ENCODE results near the gene PSMD6.

Gene PSMD6

DNA sequence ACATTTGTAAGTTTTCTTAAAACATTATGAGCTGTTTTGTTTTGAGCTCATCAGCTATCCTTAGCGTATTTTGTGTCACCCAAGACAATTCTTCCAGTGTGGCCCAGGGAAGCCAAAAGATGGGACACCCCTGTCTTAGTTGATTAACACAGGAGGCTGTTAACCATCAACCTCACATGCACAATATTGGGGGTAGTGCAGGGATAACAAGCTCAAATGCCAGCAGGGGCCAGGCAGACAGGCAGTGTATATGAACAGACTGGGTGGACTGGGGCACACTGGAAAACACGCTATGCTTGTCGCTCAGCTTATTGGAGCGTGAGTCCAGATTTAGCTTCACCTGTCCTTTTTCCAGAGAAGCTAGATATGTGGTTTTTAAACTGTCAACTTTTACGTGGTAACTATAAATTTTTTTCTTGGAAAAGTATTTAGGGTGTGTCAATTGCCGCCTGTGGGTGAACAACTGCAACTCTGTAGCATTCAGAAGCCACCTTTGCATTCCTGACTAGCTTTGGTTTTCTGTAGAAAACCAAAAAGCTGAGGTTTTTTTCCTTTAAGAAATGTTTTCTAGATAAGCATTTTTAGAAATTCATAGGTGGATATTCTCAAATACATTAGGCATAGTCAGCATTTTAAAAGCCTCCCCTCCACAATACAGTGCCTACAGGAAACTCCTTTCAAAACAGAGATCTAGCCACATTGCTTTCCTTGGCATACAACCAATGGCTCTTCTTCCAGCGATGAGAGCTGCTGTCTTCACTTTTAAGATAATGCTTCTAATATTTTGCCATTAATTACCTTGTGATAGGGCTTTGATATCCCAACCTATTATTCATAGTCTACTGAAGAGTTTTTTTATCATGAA, 14.6 kb downstream of the PSMD6 start:
- DNase-seq (ENCODE audit: low read depth), result no peak

DNA sequence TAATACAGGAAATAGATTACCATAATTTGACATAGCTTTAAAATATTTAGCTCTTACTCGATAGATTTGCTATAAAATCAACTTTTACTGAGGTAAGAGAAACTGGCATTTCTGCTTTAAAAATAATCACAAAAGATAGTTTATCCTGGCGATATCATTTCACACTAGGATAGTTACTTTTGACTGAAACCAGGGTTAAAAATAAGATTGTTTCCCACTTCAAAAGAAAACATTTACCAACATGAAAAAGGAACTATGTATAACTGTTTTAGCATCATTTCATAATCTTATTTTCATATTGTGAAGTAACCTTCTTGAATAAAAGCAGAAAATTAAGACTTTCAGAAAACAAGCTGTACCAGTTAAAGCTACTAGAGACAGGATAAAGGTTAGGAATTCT, 15.3 kb downstream of the PSMD6 start:
- no peak for DNase-seq (ENCODE audit: low read depth)

DNA sequence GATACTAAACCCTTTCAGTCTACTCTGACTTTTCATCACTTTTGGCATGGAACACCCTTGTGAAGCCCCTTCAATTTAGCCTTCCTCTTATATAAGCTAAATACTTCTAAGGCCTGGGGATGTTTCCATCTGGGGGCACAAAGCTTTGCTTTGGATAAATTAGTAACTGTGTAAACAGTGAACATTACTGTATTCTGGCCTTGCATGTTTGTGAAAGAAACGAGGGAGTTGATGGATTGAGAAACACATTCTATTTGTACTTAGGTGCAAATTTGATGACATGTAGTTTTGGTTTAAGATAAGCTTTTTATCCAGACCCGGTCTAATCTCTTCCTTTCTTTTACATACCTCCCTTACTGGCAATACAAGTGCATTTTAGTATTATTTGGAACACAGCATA, 19.7 kb downstream of the PSMD6 start:
- DNase-seq (ENCODE audit: low read depth), result no peak

DNA sequence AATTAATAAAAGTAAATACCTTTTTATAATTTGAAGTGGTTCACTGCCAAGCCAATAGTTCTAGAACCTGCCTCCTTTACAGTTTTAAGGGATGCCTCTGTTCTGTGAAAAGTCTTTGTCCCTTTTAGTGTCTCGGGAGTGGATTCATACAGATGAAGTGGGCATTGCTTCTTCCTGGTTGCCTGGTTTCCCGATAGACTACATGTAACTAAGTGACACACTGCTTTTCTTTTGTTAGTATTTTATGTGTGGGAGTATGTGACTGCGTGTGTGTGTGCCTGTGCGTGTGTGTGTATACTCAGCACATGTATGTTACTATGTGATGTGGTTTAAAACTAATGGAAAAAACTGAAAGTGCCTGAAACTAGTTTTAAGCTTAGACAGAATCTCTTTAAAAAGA, 21.1 kb downstream of the PSMD6 start:
- DNase-seq (ENCODE audit: low read depth), result no peak

GRCh38 chr3:64000453-64001055, 22.7 kb downstream of the PSMD6 start:
- DNase-seq (ENCODE audit: low read depth), result no peak

- no peak for DNase-seq (ENCODE audit: low read depth)
Observed at GRCh38 chr3:63998852-63999754, 24.2 kb downstream of the PSMD6 start.

GRCh38 chr3:63995086-63995485, 28.2 kb downstream of the PSMD6 start:
- DNase-seq (ENCODE audit: low read depth), result no peak

DNA sequence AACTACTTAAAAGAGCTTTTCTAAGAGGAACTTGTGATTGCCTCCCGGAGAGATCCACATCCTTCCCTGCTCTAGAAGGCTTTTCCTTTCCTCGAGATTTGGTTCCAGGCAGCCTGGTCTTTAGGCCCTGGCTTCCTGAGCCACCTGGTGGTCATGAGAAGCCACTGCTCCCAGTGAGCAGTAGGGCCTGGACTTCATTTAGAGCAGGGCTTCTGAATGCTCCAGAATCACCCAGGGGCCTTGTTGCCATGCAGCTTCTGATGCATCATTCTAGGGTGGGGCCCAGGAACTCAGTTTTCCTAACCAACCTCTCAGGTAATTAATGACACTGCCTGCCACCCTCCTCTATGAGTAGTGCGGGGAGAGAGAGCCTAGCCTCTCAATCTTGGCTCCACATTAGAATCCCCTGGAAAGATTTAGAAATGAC, 29.6 kb downstream of the PSMD6 start:
- peak; percentile 16 for DNase-seq (ENCODE audit: low read depth)

GRCh38 chr3:63992516-63993209, 30.6 kb downstream of the PSMD6 start:
- DNase-seq (ENCODE audit: low read depth), result no peak

- DNase-seq (ENCODE audit: low read depth), result no peak
Observed at GRCh38 chr3:63991666-63992065, 31.6 kb downstream of the PSMD6 start.

DNA sequence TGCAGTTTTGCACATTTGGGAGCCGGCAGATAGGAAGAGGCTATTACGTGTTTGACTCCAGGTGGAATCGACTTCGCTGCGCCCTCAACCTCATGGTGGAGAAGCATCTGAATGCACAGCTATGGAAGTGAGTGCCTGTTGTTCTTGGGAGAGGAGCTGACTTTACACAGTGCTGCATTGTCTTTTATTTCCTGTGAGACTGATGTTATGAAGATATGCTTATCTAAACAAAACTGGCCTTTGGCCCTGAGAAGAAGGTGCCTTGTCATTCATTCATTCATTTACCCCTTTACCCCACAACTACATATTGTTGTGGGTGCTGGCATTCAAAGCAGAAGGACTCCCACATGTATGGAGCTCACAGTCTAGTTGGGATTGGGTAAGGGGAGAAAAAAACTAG, 32.6 kb downstream of the PSMD6 start:
- DNase-seq (ENCODE audit: low read depth), result no peak

- no peak for DNase-seq (ENCODE audit: low read depth)
Observed at GRCh38 chr3:63990204-63990603, 33.1 kb downstream of the PSMD6 start.

GRCh38 chr3:63988943-63989342, 34.4 kb downstream of the PSMD6 start:
- DNase-seq (ENCODE audit: low read depth), result no peak

DNA sequence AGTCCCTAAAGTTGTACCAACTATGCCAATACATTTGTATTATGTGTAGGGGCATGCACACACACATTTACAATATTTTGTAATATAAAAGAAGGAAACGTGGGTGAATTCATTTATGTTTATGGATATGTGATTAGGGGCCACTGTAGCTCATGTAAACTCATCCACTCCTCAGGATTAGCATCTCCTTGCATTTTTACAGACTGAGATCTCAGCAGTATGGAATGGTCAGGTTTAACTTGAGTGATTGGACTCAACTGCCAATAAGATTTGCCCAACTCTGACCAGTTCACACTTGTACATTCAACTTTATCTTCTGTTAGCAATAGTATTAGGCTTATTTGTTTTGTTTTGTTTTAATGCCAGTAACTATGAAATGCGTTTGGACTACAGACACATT, 36.5 kb downstream of the PSMD6 start:
- no peak for DNase-seq (ENCODE audit: low read depth)

DNA sequence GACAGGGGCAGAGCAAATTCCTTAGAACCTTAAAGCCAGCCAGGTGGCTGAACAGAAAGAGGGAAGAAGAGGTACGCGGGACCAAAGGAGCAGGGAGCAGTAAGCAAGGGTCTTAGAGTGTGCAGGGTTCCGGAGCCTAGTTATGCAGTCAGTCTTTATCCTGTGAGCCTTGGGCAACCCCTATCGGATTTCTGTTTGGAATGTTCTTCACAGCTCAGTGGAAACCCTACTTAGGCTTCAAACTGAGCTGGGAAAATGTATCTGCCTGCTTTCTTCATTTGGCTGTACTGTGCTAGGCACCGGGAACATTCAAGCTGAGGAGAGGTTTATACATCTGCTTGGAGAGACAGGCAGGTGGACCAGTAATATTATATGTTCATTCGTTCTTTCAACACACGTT, 37.1 kb downstream of the PSMD6 start:
- no peak for DNase-seq (ENCODE audit: low read depth)

- DNase-seq (ENCODE audit: low read depth), result no peak
Observed at GRCh38 chr3:63984391-63984790, 38.9 kb downstream of the PSMD6 start.

GRCh38 chr3:63981980-63982379, 41.3 kb downstream of the PSMD6 start:
- DNase-seq (ENCODE audit: low read depth), result no peak

- no peak for DNase-seq (ENCODE audit: low read depth)
Observed at GRCh38 chr3:63980830-63981498, 42.3 kb downstream of the PSMD6 start.

- no peak for DNase-seq (ENCODE audit: low read depth)
Observed at GRCh38 chr3:63980019-63980418, 43.3 kb downstream of the PSMD6 start.

DNA sequence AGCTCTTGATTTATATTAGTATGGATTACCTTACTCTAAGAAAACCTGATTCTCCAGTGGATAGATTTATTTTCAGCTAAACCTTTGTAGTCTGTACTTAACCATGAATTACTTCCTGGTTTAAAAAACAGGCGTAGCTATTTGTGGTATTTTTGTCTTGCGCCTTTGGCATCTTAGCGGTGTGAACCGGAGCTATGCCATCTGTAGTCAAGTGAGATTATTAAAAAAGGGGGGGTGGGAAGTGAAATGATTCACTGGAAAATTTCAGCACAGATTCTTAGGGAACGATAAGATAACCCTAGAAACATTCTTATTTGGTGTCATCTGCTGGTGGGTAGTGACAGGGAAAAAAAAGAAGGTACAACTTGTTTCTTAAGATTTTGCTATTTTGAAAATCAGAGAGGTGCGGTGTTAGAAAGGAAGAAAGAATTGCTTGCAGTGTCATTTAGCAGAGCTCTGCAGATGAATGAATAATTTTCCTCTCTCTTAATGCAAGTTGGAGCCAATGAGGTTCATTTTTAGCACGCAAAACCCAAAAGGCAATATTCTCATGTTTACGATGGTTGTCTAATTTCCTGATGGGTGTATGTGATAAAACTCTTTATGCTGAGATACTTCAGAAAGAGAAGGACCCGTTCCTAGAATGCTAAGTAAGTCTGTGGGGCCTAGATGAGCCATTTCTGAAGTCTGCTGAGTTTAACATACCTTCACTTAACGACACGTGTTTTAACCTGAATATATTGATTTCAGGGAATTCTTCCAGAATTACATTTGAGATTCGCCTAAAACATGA, 44.0 kb downstream of the PSMD6 start:
- DNase-seq (ENCODE audit: low read depth), result no peak

DNA sequence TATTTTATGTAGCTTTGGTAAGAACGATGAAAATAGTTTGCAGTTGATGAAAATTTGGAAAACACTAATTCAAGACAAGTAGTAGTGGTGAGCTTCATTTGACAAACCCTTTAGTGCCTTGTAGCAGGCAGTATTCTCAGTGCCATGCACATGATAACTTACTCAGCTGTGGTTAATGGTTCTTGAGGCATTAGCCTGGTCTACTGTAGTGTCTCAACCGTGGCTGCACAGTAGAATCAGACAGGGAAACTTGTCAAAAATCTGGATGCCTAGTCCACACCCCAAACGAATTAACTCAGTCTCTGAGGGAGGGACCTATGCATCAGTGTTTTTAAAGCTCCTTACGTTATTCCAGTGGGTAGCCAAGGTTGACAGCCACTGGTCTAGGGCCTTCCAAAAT, 45.4 kb downstream of the PSMD6 start:
- no peak for DNase-seq (ENCODE audit: low read depth)
